KG1 (cell line): Measurements from ENCODE around the gene AFF2.

Source experiments
- DNase-seq: peaks from one replicate; lab custom pipeline; 2025; lab: John Stamatoyannopoulos, UW

Gene AFF2

GRCh38 chrX:148500423-148501385 is at the start of gene AFF2:
AFF2 (plus strand) TSS chrX:148500617; CDS start chrX:148501098, 481 bp downstream.
- DNase-seq: no peak

GRCh38 chrX:148457279-148457678 is 43.1 kb upstream of the AFF2 start:
- no peak for DNase-seq

- DNase-seq: no peak
Observed at GRCh38 chrX:148459343-148459742, 41.1 kb upstream of the AFF2 start.

- no peak for DNase-seq
Observed at GRCh38 chrX:148466292-148466691, 34.1 kb upstream of the AFF2 start.

- no peak for DNase-seq
Observed at GRCh38 chrX:148470324-148470723, 30.1 kb upstream of the AFF2 start.

- no peak for DNase-seq
Observed at GRCh38 chrX:148474030-148474429, 26.4 kb upstream of the AFF2 start.

- no peak for DNase-seq
Observed at GRCh38 chrX:148492057-148492456, 8.4 kb upstream of the AFF2 start.

GRCh38 chrX:148495176-148495575 is 5.2 kb upstream of the AFF2 start:
- DNase-seq: no peak

GRCh38 chrX:148498067-148498466 is 2.4 kb upstream of the AFF2 start:
- no peak for DNase-seq

- DNase-seq: no peak
Observed at GRCh38 chrX:148499638-148500422, 587 bp upstream of the AFF2 start.

- no peak for DNase-seq
Observed at GRCh38 chrX:148501386-148502066, 1.1 kb downstream of the AFF2 start.

GRCh38 chrX:148504506-148504905 is 4.1 kb downstream of the AFF2 start:
- DNase-seq: no peak

GRCh38 chrX:148507418-148507817 is 7.0 kb downstream of the AFF2 start:
- DNase-seq: no peak

GRCh38 chrX:148512453-148512852 is 12.0 kb downstream of the AFF2 start:
- no peak for DNase-seq

- no peak for DNase-seq
Observed at GRCh38 chrX:148513661-148514060, 13.2 kb downstream of the AFF2 start.

- no peak for DNase-seq
Observed at GRCh38 chrX:148517176-148517575, 16.8 kb downstream of the AFF2 start.

- no peak for DNase-seq
Observed at GRCh38 chrX:148522006-148522405, 21.6 kb downstream of the AFF2 start.

- DNase-seq: no peak
Observed at GRCh38 chrX:148523303-148524080, 23.1 kb downstream of the AFF2 start.

- no peak for DNase-seq
Observed at GRCh38 chrX:148530464-148531077, 30.2 kb downstream of the AFF2 start.

- no peak for DNase-seq
Observed at GRCh38 chrX:148534291-148534690, 33.9 kb downstream of the AFF2 start.

GRCh38 chrX:148535639-148536038 is 35.2 kb downstream of the AFF2 start:
- DNase-seq: no peak
